Nephron progenitor cell (in vitro differentiated cells): ENCODE data around the gene MTCP1.

Experiments
- DNase-seq: peaks from one replicate; pipeline ENCODE4 v3.0.0; 2021
- H3K27ac Mint-ChIP-seq: 2 replicates; pipeline ENCODE4 v1.8.0; 2021; ENCODE audit warnings: mild to moderate bottlenecking, moderate library complexity, mixed read lengths
- H3K27me3 Mint-ChIP-seq: 2 replicates; pipeline ENCODE4 v1.8.0; 2021; ENCODE audit warnings: mild to moderate bottlenecking, low read depth, mixed read lengths; ENCODE audit not compliant: poor library complexity
- H3K36me3 Mint-ChIP-seq: 2 replicates; pipeline ENCODE4 v1.8.0; 2021; ENCODE audit warnings: low read depth, mixed read lengths
- H3K4me1 Mint-ChIP-seq: 2 replicates; pipeline ENCODE4 v1.8.0; 2021; ENCODE audit warnings: mixed read lengths
- H3K4me3 Mint-ChIP-seq: 2 replicates; pipeline ENCODE4 v1.8.0; 2021; ENCODE audit warnings: mild to moderate bottlenecking, moderate library complexity, mixed read lengths
- H3K9me3 Mint-ChIP-seq: 2 replicates; pipeline ENCODE4 v1.8.0; 2021; ENCODE audit warnings: mild to moderate bottlenecking, moderate library complexity, mixed read lengths
- CTCF ChIP-seq: fragments of 200-600 bp; sonication (generic); IDR thresholded peaks from 2 replicates; pipeline ENCODE4 v1.5.0; 2021; ENCODE audit warnings: antibody characterized with exemption

The MTCP1 gene

GRCh38 chrX:155031657-155032056, 39.3 kb downstream of the MTCP1 start:
- Mint-ChIP-seq H3K9me3 (peaks cover 73% of the 10 kb centered on the region), H3K4me1 (peaks cover 12% of the 10 kb centered on the region), H3K36me3 (peaks cover 47% of the 10 kb centered on the region), H3K27ac (no peak overlapping the region), H3K4me3 (no peak overlapping the region), H3K27me3 (no peaks in the 10 kb centered on the region)
- DNase-seq: no peak
- TF ChIP-seq CTCF: no peak

- DNase-seq: no peak
- peaks cover 12% of the 10 kb centered on the region for H3K4me1 Mint-ChIP-seq
- peaks cover 19% of the 10 kb centered on the region for H3K36me3 Mint-ChIP-seq
- H3K9me3 Mint-ChIP-seq: peaks cover 57% of the 10 kb centered on the region
- H3K4me3 Mint-ChIP-seq: peak overlapping the region; percentile 88
- H3K27ac Mint-ChIP-seq: peak overlapping the region; percentile 24
- no peaks in the 10 kb centered on the region for H3K27me3 Mint-ChIP-seq
- no peak for TF ChIP-seq CTCF
These were observed 42.1 kb downstream of the MTCP1 start for GRCh38 chrX:155028877-155029291.

GRCh38 chrX:155028129-155028528, 42.8 kb downstream of the MTCP1 start:
- Mint-ChIP-seq H3K27ac (peak overlapping the region; percentile 98), H3K27me3 (no peaks in the 10 kb centered on the region), H3K9me3 (peaks cover 52% of the 10 kb centered on the region), H3K36me3 (peaks cover 12% of the 10 kb centered on the region), H3K4me1 (peaks cover 12% of the 10 kb centered on the region), H3K4me3 (peak overlapping the region; percentile 88)
- no peak for DNase-seq
- no peak for TF ChIP-seq CTCF

- Mint-ChIP-seq H3K4me3 (peak overlapping the region; percentile 88), H3K9me3 (peaks cover 49% of the 10 kb centered on the region), H3K4me1 (peaks cover 12% of the 10 kb centered on the region), H3K27me3 (no peaks in the 10 kb centered on the region), H3K27ac (peak overlapping the region; percentile 98), H3K36me3 (peaks cover 11% of the 10 kb centered on the region)
- no peak for TF ChIP-seq CTCF
- no peak for DNase-seq
These were observed 43.3 kb downstream of the MTCP1 start for GRCh38 chrX:155027509-155028066.

- Mint-ChIP-seq H3K36me3 (peaks cover 11% of the 10 kb centered on the region), H3K27me3 (no peaks in the 10 kb centered on the region), H3K27ac (peak within 1 kb of the TSS; percentile 98), H3K9me3 (peaks cover 46% of the 10 kb centered on the region), H3K4me1 (peaks cover 12% of the 10 kb centered on the region), H3K4me3 (peak within 1 kb of the TSS; percentile 88)
- DNase-seq: peak; percentile 88
- TF ChIP-seq CTCF: no peak
These were observed 44.0 kb downstream of the MTCP1 start, which contains the start of gene FUNDC2 for GRCh38 chrX:155026727-155027508. Gene FUNDC2, plus strand, starts transcription at chrX:155026844. Its CDS starts 95 bp downstream, at chrX:155026939.

GRCh38 chrX:155026420-155026726, 44.6 kb downstream of the MTCP1 start:
- Mint-ChIP-seq H3K9me3 (peaks cover 42% of the 10 kb centered on the region), H3K4me1 (peaks cover 12% of the 10 kb centered on the region), H3K36me3 (peaks cover 6% of the 10 kb centered on the region), H3K27me3 (no peaks in the 10 kb centered on the region), H3K4me3 (peak overlapping the region; percentile 83), H3K27ac (peak overlapping the region; percentile 90)
- TF ChIP-seq CTCF: no peak
- no peak for DNase-seq
